GM23338 (cell line): ENCODE data around the gene OSBPL5.

Experiments
- CREB1 ChIP-seq: fragments of 250-450 bp; sonication (Bioruptor Pico); IDR thresholded peaks from 2 replicates; pipeline ENCODE4 v1.5.0; 2020; ENCODE audit warnings: low read depth, mild to moderate bottlenecking, moderate library complexity
- CTCF ChIP-seq, 2 experiments: fragments of 200-600 bp in 1 of 2; sonication (generic) in 1 of 2; conservative IDR thresholded peaks; 2 replicates each; pipeline versions ENCODE4 v1.5.1 to v1.6.1; 2016 to 2017; ENCODE audit warnings: antibody characterized with exemption in 2 of 2, low read depth in 2 of 2, mild to moderate bottlenecking in 2 of 2, moderate library complexity in 1 of 2
- EZH2 ChIP-seq: fragments of 200-600 bp; sonication (generic); IDR thresholded peaks from one replicate; pipeline ENCODE4 v1.8.0; 2017; ENCODE audit warnings: antibody characterized with exemption, mild to moderate bottlenecking, low read depth; ENCODE audit not compliant: unreplicated experiment
- EZH2phosphoT487 ChIP-seq: fragments of 200-600 bp; sonication (generic); IDR thresholded peaks from one replicate; pipeline ENCODE4 v1.8.1; 2018; ENCODE audit warnings: antibody characterized with exemption; ENCODE audit not compliant: unreplicated experiment
- POLR2AphosphoS5 ChIP-seq: IDR thresholded peaks from 2 replicates; pipeline ENCODE4 v1.6.1; 2016; ENCODE audit warnings: antibody characterized with exemption, low read depth
- REST ChIP-seq: IDR thresholded peaks from one replicate; pipeline ENCODE4 v1.6.1; 2018; ENCODE audit warnings: antibody characterized with exemption; ENCODE audit not compliant: unreplicated experiment
- STAT1 ChIP-seq: IDR thresholded peaks from one replicate; pipeline ENCODE4 v1.6.1; 2016; ENCODE audit warnings: antibody characterized with exemption; ENCODE audit not compliant: unreplicated experiment
- ZNF114 ChIP-seq: fragments of 250-450 bp; sonication (Bioruptor Pico); IDR thresholded peaks from 2 replicates; pipeline ENCODE4 v1.5.0; 2020; ENCODE audit warnings: mild to moderate bottlenecking, moderate library complexity

GRCh38 chr11:3164138-3164551 is 965 bp downstream of the OSBPL5 start:
- no peak for TF ChIP-seq CTCF (conservative IDR thresholded peaks at IDR 0.05; ENCODE audit: low read depth in 2 of 2)
- TF ChIP-seq EZH2, result no peak
- no peak for TF ChIP-seq REST
- TF ChIP-seq ZNF114 (CRISPR knock-in tag), result no peak
- no peak for TF ChIP-seq CREB1
- TF ChIP-seq EZH2phosphoT487, result no peak
- TF ChIP-seq POLR2AphosphoS5, result no peak
- no peak for TF ChIP-seq STAT1
